ENCODE measurements around the gene SMARCD1.

DNA sequence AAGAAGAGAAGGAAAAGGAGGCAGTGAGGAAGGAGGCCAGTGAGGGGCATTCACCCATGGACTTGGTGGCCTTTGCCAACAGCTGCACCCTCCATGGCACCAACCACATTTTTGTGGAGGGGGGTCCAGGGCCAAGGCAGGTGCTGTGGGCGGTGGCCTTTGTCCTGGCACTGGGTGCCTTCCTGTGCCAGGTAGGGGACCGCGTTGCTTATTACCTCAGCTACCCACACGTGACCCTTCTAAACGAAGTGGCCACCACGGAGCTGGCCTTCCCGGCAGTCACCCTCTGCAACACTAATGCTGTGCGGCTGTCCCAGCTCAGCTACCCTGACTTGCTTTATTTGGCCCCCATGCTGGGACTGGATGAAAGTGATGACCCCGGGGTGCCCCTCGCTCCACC is 11.4 kb upstream of the SMARCD1 start:
- TF ChIP-seq, protein P1, sequence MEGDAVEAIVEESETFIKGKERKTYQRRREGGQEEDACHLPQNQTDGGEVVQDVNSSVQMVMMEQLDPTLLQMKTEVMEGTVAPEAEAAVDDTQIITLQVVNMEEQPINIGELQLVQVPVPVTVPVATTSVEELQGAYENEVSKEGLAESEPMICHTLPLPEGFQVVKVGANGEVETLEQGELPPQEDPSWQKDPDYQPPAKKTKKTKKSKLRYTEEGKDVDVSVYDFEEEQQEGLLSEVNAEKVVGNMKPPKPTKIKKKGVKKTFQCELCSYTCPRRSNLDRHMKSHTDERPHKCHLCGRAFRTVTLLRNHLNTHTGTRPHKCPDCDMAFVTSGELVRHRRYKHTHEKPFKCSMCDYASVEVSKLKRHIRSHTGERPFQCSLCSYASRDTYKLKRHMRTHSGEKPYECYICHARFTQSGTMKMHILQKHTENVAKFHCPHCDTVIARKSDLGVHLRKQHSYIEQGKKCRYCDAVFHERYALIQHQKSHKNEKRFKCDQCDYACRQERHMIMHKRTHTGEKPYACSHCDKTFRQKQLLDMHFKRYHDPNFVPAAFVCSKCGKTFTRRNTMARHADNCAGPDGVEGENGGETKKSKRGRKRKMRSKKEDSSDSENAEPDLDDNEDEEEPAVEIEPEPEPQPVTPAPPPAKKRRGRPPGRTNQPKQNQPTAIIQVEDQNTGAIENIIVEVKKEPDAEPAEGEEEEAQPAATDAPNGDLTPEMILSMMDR (IDR thresholded peaks at IDR 0.05; ENCODE audit: low read length) = no peak
- no peak for TF ChIP-seq EZH2 (optimal IDR thresholded peaks at IDR 0.05; ENCODE audit: low read depth, low read length)

All from MM.1S (cell line).